Measurements from ENCODE around the gene FBXW11. TPM values are rescaled to one million over a fixed set of nuclear protein-coding genes. Genes with fewer than 3 reads are reported as not detected.
A peak's percentile ranks its signal among the peaks of the same experiment; 100 is the strongest.

FBXW11 gene
- total and polyA plus RNA-seq, 2 of the 8 experiments (the other 6 are each of a cell fraction or from before 2014, with no cell fraction given): 45.0 to 75.6 TPM

- peak; percentile 71; the same call in 1 of the 2 replicates for TF ChIP-seq SP1 (IDR thresholded peaks at IDR 0.05; ENCODE audit: low read depth, low read length)
- TF ChIP-seq ZNF274 (IDR thresholded peaks at IDR 0.05; ENCODE audit: borderline replicate concordance, extremely low read depth, low read length): no peak
- peak; percentile 50; the same call in 1 of the 2 replicates for TF ChIP-seq CHD2 (IDR thresholded peaks at IDR 0.05; ENCODE audit: low read length)
- TF ChIP-seq SIRT6 (IDR thresholded peaks at IDR 0.05; ENCODE audit: low read length): no peak
- peak; percentile 23; the same call in 1 of the 2 replicates for TF ChIP-seq POLR2AphosphoS5 (IDR thresholded peaks at IDR 0.05; ENCODE audit: low read depth, low read length)
- no peak for TF ChIP-seq SUZ12 (IDR thresholded peaks at IDR 0.05; ENCODE audit: low read length)
- TF ChIP-seq JUN (IDR thresholded peaks at IDR 0.05; ENCODE audit: low read depth, low read length): no peak
- TF ChIP-seq RAD21 (IDR thresholded peaks at IDR 0.05 in 1 of 2, conservative IDR thresholded peaks at IDR 0.05 in 1 of 2; ENCODE audit: low read depth in 2 of 2, low read length in 2 of 2): no peak
- peak in 1 of 2 experiments; percentile 27 for TF ChIP-seq BCL11A (IDR thresholded peaks at IDR 0.05; ENCODE audit: low read depth in 2 of 2, low read length in 2 of 2)
- no peak for TF ChIP-seq CREB1 (IDR thresholded peaks at IDR 0.05)
- peak; percentile 50 for TF ChIP-seq YY1 (IDR thresholded peaks at IDR 0.05; ENCODE audit: low read depth, low read length)
- no peak for TF ChIP-seq TAF7 (optimal IDR thresholded peaks at IDR 0.05; ENCODE audit: borderline replicate concordance, low read depth, low read length)
Observed at GRCh38 chr5:171980792-171981191, 25.6 kb downstream of the FBXW11 start (continued).

Data from H1 (cell line).